SH-SY5Y (cell line): Measurements from ENCODE around the gene DSCAML1.

Experiments
- GATA2 ChIP-seq: IDR thresholded peaks from 2 replicates; pipeline ENCODE4 v1.6.1; 2011; ENCODE audit warnings: mild to moderate bottlenecking, low read depth, low read length
- GATA3 ChIP-seq: IDR thresholded peaks from 2 replicates; pipeline ENCODE4 v1.6.1; 2011; ENCODE audit warnings: low read depth, mild to moderate bottlenecking, low read length, moderate library complexity

DNA sequence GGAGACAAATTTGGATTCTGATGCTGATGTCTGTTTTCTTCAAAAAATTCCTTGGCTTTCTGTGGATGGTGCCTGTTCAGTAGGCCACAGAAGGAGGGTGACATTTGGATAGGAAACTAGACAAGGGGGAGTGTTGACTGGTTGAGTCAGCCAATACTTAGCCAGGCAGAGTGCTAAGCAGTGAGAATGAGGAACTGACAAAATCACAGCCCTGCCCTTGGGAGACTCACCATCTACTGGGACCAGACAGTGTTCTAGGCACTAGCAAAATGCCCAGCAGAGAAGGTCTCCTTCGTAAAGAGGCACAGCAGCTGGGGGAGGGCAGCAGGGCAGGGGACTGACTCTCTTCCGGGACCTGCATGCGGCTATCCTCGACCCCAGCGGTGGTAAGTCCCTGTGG lies 190.2 kb downstream of the DSCAML1 start:
- TF ChIP-seq GATA2 (no peak), GATA3 (no peak)
